ENCODE measurements around the gene RFX6.

DNA sequence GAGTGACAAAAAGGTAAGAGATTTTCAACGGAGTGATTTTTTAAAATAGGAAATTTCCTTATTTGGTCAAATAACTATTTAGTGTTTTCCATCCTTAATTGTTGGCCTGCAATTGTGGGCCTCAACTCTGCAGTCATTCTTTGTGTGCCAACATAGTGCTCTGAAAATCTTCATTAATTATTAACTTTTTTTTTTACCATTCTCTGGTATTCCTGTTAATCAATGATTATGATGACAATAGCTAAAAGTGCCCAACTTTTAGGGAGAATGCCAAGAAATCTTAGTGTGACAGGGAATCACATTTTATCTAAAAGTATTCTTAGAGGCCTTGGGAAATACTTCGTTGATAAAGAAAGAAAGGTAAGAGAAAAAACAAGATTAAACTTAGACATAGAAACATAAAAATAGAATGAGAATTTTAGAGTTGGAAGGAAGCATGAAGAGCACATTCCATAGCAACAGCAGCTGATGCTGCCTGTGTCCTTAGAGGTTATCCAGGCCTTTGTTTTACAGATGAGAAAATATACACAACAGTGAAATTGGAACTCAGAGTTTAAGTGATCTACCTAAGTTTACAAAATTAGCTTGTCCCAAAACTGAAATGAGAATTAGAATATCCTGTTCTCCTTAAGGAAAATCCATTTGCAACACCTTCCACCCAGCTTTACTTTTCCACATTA, 49.3 kb upstream of the RFX6 start:
- no peak for TF ChIP-seq EZH2phosphoT487 (conservative IDR thresholded peaks at IDR 0.05; ENCODE audit: low read length)
- TF ChIP-seq, protein P1, sequence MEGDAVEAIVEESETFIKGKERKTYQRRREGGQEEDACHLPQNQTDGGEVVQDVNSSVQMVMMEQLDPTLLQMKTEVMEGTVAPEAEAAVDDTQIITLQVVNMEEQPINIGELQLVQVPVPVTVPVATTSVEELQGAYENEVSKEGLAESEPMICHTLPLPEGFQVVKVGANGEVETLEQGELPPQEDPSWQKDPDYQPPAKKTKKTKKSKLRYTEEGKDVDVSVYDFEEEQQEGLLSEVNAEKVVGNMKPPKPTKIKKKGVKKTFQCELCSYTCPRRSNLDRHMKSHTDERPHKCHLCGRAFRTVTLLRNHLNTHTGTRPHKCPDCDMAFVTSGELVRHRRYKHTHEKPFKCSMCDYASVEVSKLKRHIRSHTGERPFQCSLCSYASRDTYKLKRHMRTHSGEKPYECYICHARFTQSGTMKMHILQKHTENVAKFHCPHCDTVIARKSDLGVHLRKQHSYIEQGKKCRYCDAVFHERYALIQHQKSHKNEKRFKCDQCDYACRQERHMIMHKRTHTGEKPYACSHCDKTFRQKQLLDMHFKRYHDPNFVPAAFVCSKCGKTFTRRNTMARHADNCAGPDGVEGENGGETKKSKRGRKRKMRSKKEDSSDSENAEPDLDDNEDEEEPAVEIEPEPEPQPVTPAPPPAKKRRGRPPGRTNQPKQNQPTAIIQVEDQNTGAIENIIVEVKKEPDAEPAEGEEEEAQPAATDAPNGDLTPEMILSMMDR (IDR thresholded peaks at IDR 0.05; ENCODE audit: insufficient read depth, low read length, poor library complexity, severe bottlenecking) = no peak

All from SU-DHL-6 (cell line).